NCI-H446 treated with DMSO at 0.1 percent for 48 hours (cell line): ENCODE results near the gene MTUS2.

Experiments used
- DNase-seq: peaks from one replicate; lab custom pipeline; 2025; lab: John Stamatoyannopoulos, UW

MTUS2 gene

GRCh38 chr13:29525757-29526156 is 705.6 kb downstream of the MTUS2 start:
- no peak for DNase-seq

- DNase-seq, result no peak
These were observed 706.6 kb downstream of the MTUS2 start for GRCh38 chr13:29526741-29527140.

GRCh38 chr13:29527511-29527910 is 707.4 kb downstream of the MTUS2 start:
- DNase-seq, result no peak

GRCh38 chr13:29527916-29528315 is 707.8 kb downstream of the MTUS2 start:
- no peak for DNase-seq

GRCh38 chr13:29529754-29530153 is 709.6 kb downstream of the MTUS2 start:
- DNase-seq, result no peak

- DNase-seq, result no peak
These were observed 710.8 kb downstream of the MTUS2 start for GRCh38 chr13:29530901-29531300.

- DNase-seq, result no peak
These were observed 712.0 kb downstream of the MTUS2 start for GRCh38 chr13:29532116-29532515.

GRCh38 chr13:29532821-29533220 is 712.7 kb downstream of the MTUS2 start:
- DNase-seq, result no peak

- no peak for DNase-seq
These were observed 713.9 kb downstream of the MTUS2 start for GRCh38 chr13:29534083-29534482.

GRCh38 chr13:29535663-29536655 is 715.8 kb downstream of the MTUS2 start:
- DNase-seq, result no peak

GRCh38 chr13:29536853-29537252 is 716.7 kb downstream of the MTUS2 start:
- no peak for DNase-seq

GRCh38 chr13:29537736-29538651 is 717.9 kb downstream of the MTUS2 start:
- DNase-seq, result no peak

- no peak for DNase-seq
These were observed 718.5 kb downstream of the MTUS2 start for GRCh38 chr13:29538652-29539040.

- no peak for DNase-seq
These were observed 719.7 kb downstream of the MTUS2 start for GRCh38 chr13:29539856-29540255.

- DNase-seq, result no peak
These were observed 720.2 kb downstream of the MTUS2 start for GRCh38 chr13:29540334-29540733.

GRCh38 chr13:29540799-29541198 is 720.7 kb downstream of the MTUS2 start:
- DNase-seq, result no peak

GRCh38 chr13:29541400-29541799 is 721.3 kb downstream of the MTUS2 start:
- DNase-seq, result no peak

- DNase-seq, result no peak
These were observed 722.2 kb downstream of the MTUS2 start for GRCh38 chr13:29542381-29542780.

- no peak for DNase-seq
These were observed 723.4 kb downstream of the MTUS2 start for GRCh38 chr13:29543230-29544215.

GRCh38 chr13:29545988-29546387 is 725.8 kb downstream of the MTUS2 start:
- DNase-seq, result no peak

- no peak for DNase-seq
These were observed 726.5 kb downstream of the MTUS2 start for GRCh38 chr13:29546662-29547061.
